GM23338 (cell line): ENCODE results near the gene CFAP298.

ENCODE experiments used
- CREB1 ChIP-seq: fragments of 250-450 bp; sonication (Bioruptor Pico); IDR thresholded peaks from 2 replicates; pipeline ENCODE4 v1.5.0; 2020; ENCODE audit warnings: low read depth, mild to moderate bottlenecking, moderate library complexity
- EZH2 ChIP-seq: fragments of 200-600 bp; sonication (generic); IDR thresholded peaks from one replicate; pipeline ENCODE4 v1.8.0; 2017; ENCODE audit warnings: antibody characterized with exemption, mild to moderate bottlenecking, low read depth; ENCODE audit not compliant: unreplicated experiment
- EZH2phosphoT487 ChIP-seq: fragments of 200-600 bp; sonication (generic); IDR thresholded peaks from one replicate; pipeline ENCODE4 v1.8.1; 2018; ENCODE audit warnings: antibody characterized with exemption; ENCODE audit not compliant: unreplicated experiment
- JUNB ChIP-seq: IDR thresholded peaks from one replicate; pipeline ENCODE4 v1.6.1; 2016; ENCODE audit warnings: antibody characterized with exemption; ENCODE audit not compliant: unreplicated experiment
- NANOG ChIP-seq: IDR thresholded peaks from 2 replicates; pipeline ENCODE4 v1.6.1; 2016; ENCODE audit warnings: antibody characterized with exemption, borderline replicate concordance
- POLR2AphosphoS5 ChIP-seq: IDR thresholded peaks from 2 replicates; pipeline ENCODE4 v1.6.1; 2016; ENCODE audit warnings: antibody characterized with exemption, low read depth
- STAT1 ChIP-seq: IDR thresholded peaks from one replicate; pipeline ENCODE4 v1.6.1; 2016; ENCODE audit warnings: antibody characterized with exemption; ENCODE audit not compliant: unreplicated experiment
- ZNF114 ChIP-seq: fragments of 250-450 bp; sonication (Bioruptor Pico); IDR thresholded peaks from 2 replicates; pipeline ENCODE4 v1.5.0; 2020; ENCODE audit warnings: mild to moderate bottlenecking, moderate library complexity
- ZNF331 ChIP-seq: fragments of 250-450 bp; sonication (Bioruptor Pico); IDR thresholded peaks from 2 replicates; pipeline ENCODE4 v1.5.0; 2020; ENCODE audit warnings: low read depth, mild to moderate bottlenecking, moderate library complexity
- TF ChIP-seq, protein P1 (sequence below), 2 experiments: fragments of 200-600 bp in 1 of 2; sonication (generic) in 1 of 2; conservative IDR thresholded peaks; 2 replicates each; pipeline versions ENCODE4 v1.5.1 to v1.6.1; 2016 to 2017; ENCODE audit warnings: antibody characterized with exemption in 2 of 2, low read depth in 2 of 2, mild to moderate bottlenecking in 2 of 2, moderate library complexity in 1 of 2
- TF ChIP-seq, protein P2 (sequence below): fragments of 250-450 bp; sonication (Bioruptor Pico); IDR thresholded peaks from 2 replicates; pipeline ENCODE4 v1.5.0; 2020; ENCODE audit warnings: mild to moderate bottlenecking, moderate library complexity
- TF ChIP-seq, protein P3 (sequence below): IDR thresholded peaks from one replicate; pipeline ENCODE4 v1.6.1; 2018; ENCODE audit warnings: antibody characterized with exemption; ENCODE audit not compliant: unreplicated experiment
- TF ChIP-seq, protein P4 (sequence below): IDR thresholded peaks from 2 replicates; pipeline ENCODE4 v1.6.1; 2016; ENCODE audit warnings: antibody characterized with exemption

DNA sequence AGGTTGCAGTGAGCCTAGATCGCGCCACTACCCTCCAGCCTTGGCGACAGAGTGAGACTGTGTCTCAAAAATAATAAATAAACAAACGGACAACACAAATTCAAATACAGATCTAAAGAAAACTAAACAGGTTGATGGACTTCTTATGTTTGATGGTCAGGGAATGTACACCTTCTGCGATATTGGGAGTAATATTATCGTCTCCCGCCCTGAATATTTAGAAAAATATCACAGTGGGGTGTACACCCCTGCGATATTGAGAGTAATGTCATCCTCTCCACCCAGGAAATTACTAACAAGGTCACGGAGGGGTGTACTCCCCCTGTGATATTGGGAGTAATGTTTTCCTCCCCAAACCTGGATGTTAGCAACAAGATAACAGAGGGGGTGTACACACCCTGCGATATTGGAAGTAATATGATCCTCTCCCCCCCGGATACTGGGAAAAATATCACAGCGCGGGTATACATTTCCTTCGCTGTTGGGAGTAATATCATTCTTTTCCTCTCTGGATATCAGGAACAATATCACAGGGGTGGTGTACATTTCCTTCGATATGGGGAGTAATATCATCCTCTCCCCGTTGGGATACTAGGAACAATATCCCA, 1.4 kb upstream of the CFAP298 start:
- TF ChIP-seq EZH2: no peak
- TF ChIP-seq, protein P1, sequence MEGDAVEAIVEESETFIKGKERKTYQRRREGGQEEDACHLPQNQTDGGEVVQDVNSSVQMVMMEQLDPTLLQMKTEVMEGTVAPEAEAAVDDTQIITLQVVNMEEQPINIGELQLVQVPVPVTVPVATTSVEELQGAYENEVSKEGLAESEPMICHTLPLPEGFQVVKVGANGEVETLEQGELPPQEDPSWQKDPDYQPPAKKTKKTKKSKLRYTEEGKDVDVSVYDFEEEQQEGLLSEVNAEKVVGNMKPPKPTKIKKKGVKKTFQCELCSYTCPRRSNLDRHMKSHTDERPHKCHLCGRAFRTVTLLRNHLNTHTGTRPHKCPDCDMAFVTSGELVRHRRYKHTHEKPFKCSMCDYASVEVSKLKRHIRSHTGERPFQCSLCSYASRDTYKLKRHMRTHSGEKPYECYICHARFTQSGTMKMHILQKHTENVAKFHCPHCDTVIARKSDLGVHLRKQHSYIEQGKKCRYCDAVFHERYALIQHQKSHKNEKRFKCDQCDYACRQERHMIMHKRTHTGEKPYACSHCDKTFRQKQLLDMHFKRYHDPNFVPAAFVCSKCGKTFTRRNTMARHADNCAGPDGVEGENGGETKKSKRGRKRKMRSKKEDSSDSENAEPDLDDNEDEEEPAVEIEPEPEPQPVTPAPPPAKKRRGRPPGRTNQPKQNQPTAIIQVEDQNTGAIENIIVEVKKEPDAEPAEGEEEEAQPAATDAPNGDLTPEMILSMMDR (conservative IDR thresholded peaks at IDR 0.05; ENCODE audit: low read depth in 2 of 2): no peak
- TF ChIP-seq JUNB: no peak
- TF ChIP-seq, protein P2, sequence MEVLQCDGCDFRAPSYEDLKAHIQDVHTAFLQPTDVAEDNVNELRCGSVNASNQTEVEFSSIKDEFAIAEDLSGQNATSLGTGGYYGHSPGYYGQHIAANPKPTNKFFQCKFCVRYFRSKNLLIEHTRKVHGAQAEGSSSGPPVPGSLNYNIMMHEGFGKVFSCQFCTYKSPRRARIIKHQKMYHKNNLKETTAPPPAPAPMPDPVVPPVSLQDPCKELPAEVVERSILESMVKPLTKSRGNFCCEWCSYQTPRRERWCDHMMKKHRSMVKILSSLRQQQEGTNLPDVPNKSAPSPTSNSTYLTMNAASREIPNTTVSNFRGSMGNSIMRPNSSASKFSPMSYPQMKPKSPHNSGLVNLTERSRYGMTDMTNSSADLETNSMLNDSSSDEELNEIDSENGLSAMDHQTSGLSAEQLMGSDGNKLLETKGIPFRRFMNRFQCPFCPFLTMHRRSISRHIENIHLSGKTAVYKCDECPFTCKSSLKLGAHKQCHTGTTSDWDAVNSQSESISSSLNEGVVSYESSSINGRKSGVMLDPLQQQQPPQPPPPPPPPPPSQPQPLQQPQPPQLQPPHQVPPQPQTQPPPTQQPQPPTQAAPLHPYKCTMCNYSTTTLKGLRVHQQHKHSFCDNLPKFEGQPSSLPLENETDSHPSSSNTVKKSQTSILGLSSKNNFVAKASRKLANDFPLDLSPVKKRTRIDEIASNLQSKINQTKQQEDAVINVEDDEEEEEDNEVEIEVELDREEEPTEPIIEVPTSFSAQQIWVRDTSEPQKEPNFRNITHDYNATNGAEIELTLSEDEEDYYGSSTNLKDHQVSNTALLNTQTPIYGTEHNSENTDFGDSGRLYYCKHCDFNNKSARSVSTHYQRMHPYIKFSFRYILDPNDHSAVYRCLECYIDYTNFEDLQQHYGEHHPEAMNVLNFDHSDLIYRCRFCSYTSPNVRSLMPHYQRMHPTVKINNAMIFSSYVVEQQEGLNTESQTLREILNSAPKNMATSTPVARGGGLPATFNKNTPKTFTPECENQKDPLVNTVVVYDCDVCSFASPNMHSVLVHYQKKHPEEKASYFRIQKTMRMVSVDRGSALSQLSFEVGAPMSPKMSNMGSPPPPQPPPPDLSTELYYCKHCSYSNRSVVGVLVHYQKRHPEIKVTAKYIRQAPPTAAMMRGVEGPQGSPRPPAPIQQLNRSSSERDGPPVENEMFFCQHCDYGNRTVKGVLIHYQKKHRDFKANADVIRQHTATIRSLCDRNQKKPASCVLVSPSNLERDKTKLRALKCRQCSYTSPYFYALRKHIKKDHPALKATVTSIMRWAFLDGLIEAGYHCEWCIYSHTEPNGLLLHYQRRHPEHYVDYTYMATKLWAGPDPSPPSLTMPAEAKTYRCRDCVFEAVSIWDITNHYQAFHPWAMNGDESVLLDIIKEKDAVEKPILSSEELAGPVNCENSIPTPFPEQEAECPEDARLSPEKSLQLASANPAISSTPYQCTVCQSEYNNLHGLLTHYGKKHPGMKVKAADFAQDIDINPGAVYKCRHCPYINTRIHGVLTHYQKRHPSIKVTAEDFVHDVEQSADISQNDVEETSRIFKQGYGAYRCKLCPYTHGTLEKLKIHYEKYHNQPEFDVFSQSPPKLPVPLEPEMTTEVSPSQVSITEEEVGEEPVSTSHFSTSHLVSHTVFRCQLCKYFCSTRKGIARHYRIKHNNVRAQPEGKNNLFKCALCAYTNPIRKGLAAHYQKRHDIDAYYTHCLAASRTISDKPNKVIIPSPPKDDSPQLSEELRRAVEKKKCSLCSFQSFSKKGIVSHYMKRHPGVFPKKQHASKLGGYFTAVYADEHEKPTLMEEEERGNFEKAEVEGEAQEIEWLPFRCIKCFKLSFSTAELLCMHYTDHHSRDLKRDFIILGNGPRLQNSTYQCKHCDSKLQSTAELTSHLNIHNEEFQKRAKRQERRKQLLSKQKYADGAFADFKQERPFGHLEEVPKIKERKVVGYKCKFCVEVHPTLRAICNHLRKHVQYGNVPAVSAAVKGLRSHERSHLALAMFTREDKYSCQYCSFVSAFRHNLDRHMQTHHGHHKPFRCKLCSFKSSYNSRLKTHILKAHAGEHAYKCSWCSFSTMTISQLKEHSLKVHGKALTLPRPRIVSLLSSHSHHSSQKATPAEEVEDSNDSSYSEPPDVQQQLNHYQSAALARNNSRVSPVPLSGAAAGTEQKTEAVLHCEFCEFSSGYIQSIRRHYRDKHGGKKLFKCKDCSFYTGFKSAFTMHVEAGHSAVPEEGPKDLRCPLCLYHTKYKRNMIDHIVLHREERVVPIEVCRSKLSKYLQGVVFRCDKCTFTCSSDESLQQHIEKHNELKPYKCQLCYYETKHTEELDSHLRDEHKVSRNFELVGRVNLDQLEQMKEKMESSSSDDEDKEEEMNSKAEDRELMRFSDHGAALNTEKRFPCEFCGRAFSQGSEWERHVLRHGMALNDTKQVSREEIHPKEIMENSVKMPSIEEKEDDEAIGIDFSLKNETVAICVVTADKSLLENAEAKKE (CRISPR knock-in tag): no peak
- TF ChIP-seq CREB1: no peak
- TF ChIP-seq, protein P3, sequence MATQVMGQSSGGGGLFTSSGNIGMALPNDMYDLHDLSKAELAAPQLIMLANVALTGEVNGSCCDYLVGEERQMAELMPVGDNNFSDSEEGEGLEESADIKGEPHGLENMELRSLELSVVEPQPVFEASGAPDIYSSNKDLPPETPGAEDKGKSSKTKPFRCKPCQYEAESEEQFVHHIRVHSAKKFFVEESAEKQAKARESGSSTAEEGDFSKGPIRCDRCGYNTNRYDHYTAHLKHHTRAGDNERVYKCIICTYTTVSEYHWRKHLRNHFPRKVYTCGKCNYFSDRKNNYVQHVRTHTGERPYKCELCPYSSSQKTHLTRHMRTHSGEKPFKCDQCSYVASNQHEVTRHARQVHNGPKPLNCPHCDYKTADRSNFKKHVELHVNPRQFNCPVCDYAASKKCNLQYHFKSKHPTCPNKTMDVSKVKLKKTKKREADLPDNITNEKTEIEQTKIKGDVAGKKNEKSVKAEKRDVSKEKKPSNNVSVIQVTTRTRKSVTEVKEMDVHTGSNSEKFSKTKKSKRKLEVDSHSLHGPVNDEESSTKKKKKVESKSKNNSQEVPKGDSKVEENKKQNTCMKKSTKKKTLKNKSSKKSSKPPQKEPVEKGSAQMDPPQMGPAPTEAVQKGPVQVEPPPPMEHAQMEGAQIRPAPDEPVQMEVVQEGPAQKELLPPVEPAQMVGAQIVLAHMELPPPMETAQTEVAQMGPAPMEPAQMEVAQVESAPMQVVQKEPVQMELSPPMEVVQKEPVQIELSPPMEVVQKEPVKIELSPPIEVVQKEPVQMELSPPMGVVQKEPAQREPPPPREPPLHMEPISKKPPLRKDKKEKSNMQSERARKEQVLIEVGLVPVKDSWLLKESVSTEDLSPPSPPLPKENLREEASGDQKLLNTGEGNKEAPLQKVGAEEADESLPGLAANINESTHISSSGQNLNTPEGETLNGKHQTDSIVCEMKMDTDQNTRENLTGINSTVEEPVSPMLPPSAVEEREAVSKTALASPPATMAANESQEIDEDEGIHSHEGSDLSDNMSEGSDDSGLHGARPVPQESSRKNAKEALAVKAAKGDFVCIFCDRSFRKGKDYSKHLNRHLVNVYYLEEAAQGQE: no peak
- TF ChIP-seq, protein P4, sequence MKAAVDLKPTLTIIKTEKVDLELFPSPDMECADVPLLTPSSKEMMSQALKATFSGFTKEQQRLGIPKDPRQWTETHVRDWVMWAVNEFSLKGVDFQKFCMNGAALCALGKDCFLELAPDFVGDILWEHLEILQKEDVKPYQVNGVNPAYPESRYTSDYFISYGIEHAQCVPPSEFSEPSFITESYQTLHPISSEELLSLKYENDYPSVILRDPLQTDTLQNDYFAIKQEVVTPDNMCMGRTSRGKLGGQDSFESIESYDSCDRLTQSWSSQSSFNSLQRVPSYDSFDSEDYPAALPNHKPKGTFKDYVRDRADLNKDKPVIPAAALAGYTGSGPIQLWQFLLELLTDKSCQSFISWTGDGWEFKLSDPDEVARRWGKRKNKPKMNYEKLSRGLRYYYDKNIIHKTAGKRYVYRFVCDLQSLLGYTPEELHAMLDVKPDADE: no peak
- no peak for TF ChIP-seq POLR2AphosphoS5
- TF ChIP-seq EZH2phosphoT487: no peak
- no peak for TF ChIP-seq STAT1
- no peak for TF ChIP-seq NANOG
- TF ChIP-seq ZNF331 (CRISPR knock-in tag): no peak
- no peak for TF ChIP-seq ZNF114 (CRISPR knock-in tag)
